HG02852 (cell line): ENCODE measurements around the gene KIF25.
"Not testable (repeated sequence)": the region's sequence is repeated elsewhere in the genome, so short reads cannot be mapped to it uniquely, and the experiment has no call there.

Experiments
- ATAC-seq: cut with Tn5 transposase; IDR thresholded peaks from one replicate; pipeline ENCODE4 v1.9.1; 2021; ENCODE audit warnings: mild to moderate bottlenecking, moderate library complexity; ENCODE audit not compliant: unreplicated experiment

Gene KIF25

DNA sequence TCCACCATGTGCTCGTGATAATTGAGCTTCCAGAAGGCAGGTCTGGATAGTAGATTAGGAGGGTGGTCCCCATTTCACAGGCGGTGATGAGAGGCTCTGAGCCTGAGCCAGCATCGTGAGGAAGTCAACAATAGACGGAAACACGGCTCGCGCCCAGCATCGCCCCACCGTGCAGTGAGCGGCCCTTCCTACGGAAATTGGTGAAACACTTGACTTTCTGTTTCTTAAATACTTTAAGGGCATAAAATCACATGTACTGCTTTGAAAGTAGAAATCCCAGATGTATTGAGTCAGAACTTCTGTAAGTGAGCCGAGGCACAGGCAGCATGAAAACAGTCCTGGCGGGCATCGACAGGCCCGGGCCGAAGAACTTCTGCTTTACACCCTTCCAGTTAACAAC lies 4.3 kb upstream of the KIF25 start:
- ATAC-seq, result no peak

DNA sequence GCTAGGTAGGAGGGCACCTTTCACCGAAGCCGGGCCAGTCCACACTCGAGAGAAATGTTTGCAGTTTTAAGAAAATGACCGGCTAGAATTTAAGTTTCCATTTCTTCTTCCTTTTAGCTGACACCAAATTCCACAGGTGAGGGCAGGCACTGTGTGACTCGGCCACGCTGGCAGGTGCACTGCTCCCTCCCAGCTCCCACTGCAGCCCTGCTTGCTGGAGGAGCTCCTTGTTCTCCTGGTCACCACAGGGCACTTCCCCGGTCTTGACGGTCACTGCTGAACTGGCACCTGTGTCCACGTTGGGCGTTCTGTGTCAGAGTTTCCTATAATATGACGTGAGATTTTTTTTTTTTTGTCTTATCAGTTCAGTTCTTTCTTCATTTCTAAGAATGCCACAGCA lies 3.6 kb upstream of the KIF25 start:
- ATAC-seq, result no peak

DNA sequence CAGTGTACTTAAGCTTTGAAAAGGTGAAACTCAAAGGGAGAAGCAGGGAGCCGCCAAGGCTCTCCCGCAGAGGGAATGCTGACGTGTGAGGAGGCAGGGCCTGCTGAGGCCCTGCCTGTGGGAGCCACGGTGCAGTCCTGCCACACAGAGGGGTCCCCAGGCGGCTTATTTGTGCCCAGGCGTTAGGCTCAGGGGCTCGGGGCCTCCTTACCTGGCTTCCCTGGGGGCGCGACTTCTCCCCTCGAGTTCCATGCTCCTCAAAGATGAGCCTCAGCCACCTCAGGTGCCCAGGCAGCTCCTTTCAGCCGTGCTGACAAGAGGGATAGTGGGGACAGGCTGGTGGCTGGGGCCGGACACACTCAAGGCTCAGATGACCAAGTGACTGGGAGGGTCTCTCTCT lies 2.2 kb upstream of the KIF25 start:
- ATAC-seq, result no peak

DNA sequence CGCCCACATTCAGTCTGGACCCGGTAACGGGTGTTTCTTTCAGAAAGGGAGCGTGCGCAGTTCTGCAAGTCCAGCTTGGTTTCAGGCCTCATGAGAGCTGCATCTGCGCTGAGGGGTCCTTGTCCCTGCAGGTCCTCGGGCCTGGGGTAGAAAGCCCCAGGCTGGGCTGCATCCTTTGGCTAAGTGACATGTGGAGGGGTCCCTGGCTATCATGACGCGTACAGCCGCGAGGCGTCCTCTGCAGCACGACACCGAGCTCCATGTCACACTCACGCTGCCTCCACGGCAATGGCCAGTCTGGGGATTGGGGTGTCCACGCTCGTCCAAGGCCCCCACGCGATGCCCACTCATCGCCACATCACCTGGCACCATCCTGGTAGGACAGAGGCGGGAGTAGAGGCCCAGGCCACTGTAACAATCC lies 1.7 kb upstream of the KIF25 start:
- ATAC-seq, result no peak

DNA sequence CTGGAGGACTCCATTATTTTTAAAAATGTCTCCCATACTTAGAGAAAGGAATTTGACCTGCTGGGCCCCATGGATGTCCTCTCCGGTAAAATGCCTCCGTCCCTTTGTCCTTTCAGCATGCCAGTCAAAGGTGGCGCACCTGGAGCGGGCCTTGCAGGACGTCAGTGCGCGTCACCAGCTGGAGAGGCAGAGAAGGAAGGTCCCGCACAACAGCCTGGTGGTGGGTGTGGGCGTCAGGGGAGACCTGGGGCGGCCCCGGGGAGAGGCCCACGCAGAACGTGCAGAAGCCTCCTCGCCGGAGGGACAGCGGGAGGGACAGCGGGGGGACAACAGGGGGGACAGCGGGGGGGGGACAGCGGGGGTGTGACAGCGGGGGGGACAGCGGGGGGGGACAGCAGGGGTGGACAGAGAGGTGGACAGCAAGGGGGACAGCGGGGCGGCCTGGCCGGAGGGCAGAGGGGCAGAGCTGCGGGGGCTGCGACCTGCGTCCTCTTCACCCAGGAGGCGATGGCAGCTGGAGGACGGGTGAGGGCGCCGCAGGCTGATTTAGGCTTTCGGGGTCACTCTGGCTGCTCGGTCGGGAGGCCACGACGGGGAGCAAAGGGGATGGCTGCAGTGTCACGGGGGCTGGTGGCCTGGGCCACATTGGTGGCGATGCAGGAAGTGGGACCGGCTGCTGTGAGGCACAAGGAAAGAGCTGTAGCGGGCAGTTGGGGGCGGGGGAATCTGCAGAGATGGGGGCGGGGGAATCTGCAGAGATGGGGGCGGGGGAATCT lies 859 bp upstream of the KIF25 start:
- no peak for ATAC-seq

DNA sequence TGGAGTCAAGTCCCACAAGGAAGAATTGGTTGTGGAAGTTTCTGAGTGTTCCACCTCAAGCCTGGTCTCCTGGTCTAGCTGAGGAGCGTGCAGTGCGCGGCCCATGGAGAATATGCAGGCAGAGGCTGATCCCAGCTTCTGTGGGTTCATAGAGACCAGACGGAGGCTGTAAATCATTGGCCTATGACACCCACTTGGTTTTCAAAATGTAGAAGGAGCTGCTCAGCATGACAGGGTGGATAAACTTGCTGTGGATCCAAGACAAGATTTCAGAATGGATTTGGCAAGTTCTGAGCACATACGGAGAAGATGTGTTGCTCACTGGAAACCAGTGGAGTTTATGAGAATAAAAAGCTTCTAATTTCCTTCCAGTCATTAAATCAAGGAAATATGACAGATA lies 744 bp downstream of the KIF25 start:
- no peak for ATAC-seq

DNA sequence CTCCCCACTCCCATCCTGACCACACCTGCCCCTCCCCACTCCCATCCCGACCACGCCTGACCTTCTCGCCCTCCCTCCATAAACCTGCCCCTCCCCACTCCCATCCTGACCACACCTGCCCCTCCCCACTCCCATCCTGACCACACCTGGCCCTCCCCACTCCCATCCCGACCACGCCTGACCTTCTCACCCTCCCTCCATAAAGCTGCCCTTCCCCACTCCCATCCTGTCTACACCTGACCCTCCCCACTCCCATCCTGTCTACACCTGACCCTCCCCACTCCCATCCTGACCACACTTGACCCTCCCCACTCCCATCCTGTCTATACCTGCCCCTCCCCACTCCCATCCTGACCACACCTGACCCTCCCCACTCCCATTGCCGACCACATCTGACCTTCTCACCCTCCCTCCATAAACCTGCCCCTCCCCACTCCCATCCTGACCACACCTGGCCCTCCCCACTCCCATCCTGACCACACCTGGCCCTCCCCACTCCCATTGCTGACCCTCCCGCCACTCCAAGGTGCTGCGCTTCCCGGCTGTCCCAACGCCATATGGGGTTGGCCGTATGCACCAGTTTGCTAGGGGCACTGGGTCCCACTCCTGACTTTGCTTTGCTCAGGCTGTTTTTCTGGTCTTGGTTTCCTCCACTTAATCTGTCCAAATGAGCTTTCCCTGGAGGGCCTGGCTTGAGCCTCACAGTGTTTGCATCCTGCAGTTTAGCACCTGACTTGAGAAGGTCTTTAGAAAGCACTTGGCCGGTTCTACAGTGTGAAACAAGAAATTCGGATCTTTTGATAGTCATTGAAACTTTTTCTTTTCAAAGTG lies 2.9 kb downstream of the KIF25 start:
- no peak for ATAC-seq

DNA sequence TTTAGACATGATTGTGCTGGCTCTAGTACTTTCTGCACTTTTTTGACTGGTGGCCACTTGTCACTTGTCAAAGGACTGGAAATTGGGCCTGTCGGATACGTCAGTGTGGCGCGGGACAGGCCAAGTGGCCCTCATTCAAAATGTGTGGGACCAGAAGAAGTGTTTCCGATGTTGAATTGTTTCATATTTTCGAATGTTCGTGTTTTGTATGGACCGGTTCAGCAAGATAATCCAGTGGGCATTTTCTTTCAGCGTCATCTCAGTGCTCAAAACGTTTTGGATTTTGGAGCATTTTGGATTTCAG lies 3.5 kb downstream of the KIF25 start:
- no peak for ATAC-seq

DNA sequence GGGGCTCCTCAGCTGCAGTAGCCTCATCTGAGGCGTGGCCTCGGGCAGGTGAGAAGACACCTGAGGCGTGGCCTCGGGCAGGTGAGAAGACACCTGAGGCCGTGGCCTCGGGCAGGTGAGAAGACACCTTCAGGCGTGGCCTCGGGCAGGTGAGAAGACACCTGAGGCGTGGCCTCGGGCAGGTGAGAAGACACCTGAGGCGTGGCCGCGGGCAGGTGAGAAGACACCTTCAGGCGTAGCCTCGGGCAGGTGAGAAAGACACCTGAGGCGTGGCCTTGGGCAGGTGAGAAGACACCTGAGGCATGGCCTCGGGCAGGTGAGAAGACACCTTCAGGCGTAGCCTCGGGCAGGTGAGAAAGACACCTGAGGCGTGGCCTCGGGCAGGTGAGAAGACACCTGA lies 4.0 kb downstream of the KIF25 start:
- not testable (repeated sequence) for ATAC-seq

DNA sequence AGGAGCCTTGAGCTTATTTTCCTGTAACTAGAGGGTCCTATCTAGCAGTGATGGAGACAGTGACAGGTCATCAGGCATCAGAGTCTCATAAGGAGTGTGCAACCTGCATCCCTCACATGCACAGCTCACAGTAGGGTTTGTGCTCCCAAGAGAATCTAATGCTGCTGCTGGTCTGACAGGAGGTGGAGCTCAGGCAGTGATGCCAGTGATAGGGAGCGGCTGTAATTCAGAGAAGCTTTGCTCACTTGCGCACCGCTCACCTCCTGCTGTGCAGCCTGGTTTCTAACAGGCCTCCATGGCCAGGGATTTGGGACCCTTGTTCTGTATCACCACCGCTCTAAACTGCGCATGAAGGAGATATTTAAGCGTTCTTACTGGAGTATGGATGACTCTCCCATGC lies 5.3 kb downstream of the KIF25 start:
- ATAC-seq, result no peak

DNA sequence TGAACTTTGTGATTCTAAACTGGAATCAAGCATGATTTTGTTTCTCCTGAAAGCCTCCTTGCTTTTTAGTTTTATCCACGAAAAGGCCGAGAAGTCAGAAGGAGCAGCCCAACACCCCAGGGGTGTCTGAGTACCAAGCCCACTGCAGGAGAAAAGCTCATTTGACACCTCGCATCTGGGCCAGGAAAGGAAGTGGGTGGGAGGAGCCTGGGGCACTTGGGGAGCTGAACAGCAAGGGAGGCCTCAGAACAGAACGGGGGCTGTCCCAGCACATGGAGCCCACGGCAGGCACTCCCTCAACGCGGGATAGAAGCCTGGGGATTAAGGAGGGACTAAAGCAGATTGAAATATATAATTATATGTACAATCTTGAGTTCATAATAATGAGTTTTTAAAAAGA lies 6.6 kb downstream of the KIF25 start:
- no peak for ATAC-seq

DNA sequence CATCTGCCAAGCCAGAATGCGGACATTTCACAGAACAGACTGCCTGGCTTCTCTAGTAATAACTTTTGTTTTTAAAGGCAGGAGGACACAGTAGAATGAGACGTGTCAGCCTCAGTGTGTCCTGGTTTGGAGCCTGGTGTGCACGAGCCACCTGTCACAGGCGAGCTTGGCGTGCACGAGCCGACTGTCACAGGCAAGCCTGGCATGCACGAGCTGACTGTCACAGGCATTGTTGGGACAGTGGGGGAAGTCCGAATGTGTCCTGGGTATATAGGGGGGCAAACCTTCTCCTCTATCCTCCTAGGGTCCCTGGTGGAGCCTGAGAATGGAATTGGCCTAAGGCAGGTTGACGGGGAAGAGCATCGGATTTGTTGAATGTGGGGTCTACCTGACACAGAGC lies 7.5 kb downstream of the KIF25 start:
- ATAC-seq, result no peak

DNA sequence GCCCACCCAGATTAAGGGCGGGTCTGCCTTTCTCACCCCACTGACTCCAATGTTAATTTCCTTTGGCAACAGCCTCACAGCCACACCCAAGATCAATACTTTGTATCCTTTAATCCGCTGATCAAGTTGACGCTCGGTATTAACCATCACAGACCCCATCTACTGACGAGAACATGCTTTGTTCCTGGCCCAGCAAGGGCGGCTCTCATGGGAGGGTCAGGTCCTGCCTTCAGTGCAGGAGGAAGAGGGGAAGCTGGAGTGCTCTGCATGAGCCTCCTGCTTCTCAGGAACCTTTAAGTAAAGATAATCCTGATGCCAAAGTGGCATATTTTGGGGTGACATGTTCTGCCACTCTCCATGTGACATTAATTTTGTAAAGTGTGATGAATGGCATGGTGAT lies 8.3 kb downstream of the KIF25 start:
- ATAC-seq, result no peak

DNA sequence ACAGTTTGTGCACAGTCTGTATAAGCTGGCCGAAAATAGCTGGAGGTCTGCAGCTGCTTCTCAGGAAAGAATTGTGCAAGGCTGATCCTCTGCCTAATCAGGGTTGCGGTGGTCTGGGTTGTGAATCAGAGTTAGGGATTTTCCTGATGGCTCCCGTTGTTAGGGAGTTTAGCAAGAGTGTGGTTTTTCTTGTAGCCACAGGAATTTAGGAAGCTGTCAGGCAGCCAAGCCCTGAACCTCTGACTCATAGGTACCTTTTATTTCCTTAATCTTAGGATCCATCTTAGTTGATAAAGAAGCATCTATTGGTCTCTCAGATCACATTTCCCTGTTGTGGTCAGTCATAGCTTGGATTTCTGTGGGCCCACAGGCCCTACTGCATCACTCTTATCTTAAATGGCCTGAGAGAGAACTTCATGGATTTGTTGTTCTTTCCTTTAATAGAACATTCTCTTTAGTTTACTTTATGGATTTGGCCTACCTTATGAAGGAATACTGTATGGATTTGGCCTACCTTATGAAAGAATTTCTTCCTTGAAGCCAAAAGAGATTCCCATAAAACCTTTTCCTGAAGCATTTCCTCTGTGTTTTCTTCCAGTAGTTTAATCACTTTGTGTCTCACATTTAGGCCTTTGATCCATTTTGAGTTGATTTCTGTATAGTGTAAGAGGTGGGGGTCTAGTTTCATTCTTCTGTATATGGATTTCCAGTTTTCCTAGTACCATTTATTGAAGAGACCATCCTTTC lies 10.3 kb downstream of the KIF25 start:
- ATAC-seq, result no peak

DNA sequence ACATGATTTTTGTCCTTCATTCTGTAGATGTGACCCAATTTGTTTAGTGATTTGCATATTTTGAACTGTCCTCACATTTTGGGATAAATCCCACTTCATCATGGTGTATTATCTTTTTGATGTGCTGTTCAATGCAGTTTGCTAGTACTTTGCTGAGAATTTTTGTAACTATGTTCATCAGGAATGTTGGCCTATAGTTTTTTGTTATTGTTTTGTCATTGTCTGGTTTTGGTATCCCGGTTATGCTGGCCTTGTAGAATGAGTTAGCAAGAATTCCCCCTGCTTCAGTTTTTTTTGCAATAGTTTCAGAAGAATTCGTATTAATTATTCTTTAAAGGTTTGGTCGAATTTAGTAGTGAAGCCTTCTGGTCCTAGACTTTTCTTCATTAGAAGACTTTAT lies 11.9 kb downstream of the KIF25 start:
- ATAC-seq, result no peak

DNA sequence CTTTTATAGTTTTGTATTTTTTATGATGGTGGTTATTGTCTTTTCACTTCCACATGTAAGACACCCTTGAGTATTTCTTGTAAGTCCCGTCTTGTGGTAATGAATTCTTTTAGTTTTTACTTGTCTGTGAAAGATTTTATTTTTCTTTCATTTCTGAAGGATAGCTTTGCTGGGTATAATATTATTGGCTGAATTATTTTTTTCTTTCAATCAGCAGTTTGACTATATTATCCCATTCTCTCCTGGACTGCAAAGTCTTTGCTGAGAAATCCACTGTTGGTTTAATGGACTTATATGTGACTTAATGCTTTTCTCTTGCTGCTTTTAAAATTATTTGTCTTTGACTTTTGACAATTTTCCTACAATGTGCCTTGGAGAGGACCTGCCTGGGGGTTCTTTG lies 13.8 kb downstream of the KIF25 start:
- ATAC-seq, result no peak

DNA sequence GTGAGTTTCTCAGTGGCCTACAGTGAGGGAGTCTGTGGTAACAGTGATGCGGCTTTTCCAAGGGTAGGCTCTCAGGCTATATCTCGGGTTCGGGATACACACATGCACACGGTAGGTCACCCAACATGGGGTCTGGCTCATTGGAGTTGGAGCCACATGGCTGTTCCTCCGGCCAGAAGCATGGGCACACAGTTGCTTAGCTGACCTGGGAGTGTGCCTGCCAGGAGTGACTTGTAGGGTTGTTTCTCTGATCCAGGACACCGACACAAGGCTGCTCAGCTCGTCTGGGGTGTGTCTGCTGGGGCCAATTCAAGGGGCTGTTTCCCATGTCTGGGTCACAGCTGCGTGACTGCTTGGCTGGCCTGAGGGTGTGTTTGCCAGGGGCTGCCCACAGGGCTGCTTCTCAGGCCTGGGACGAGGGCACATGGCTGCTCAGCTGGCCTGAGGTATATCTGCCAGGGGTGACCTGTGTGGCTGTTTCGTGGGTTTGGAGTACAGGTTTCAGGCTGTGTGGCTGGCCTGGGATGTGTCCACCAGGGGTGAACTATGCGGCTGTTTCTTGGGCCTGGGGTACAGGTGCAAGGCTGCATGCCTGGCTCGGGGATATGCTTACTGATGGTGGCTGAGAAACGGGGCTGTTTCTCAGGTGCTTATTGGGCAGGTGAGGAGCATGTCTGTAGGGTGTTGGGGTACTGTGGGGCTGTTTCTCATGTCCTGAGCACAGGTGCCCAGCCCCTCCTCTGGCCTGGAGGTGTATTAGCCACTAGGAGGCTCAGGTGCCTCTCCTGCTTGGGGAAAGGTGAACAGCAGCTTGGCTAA lies 15.2 kb downstream of the KIF25 start:
- ATAC-seq, result no peak

DNA sequence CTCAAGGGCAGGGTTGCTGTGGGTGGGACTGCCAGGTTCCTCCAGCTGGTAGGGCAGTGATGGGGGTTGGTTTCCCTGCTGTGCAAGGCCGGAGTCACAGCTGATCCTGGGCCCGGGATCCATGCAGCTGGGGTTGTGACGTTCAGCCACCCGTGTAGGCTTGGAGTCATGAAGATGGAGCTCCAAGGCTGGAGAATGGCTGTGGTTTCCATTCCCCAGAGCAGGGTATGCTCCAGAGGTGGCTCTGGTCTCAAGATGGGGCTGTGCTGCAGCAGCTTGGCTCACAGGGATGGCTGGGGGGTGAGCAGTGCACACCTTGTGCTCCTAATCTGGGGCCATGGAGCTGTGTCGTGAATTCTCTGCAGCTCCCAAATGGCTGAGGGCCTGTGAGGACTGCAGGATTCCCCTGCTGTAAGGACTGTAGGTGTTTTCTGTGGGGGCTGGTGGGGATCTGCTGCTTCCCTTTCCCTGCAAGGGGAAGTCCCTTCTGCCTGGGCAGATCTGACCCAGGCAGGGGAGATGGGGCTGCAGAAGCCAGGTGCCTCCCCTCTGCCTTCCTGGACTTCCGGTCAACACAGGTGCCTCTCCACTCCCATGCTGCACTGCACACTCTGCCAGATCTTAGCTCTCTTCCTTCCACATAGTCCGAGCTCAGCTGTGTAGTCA lies 15.9 kb downstream of the KIF25 start:
- no peak for ATAC-seq

DNA sequence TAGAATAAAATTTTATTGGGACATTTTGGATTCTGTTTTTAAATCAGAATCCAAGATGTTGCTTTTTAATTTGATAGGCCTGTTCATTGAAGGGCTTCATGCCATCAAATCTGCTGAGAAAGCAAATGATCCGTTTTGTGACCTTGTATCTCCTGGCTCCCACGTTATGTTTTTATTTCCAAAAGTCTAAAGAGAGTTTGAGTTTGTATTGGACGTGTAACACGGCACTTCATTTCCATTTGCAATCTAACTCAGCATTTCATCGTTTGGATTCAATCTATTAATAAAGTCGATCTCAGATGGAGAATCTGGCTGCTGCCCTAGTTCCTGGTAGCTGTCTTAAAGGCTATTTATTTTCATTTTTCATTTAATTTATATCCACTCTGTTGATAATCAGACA lies 17.0 kb downstream of the KIF25 start:
- no peak for ATAC-seq

DNA sequence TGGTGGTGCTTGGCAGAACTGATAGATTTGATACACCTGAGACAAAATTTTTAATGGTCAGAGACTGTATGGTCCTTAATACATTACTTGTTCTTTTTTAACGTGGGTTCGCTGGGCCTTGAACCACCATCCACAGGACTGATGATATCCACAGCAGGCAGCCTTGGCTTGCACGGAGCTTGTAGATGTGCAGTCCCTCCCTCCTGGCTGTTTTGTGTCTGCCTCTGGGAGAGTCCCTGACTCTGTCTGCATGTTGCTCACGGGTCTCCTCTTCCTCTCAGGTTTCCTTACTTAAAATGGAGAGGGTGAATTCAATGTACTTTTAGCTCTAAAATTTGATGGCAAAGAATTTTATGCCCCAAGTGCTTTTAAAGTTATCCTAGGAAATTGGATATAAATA lies 17.5 kb downstream of the KIF25 start:
- ATAC-seq, result no peak
